Right hindlimb (tissue), 1 donor: ENCODE measurements around the gene HAUS3.
"Not testable (repeated sequence)": the region's sequence is repeated elsewhere in the genome, so short reads cannot be mapped to it uniquely, and the experiment has no call there.

Experiments used
- DNase-seq: peaks from one replicate; pipeline ENCODE4 v3.0.0-alpha.2; 2018

The HAUS3 gene

GRCh38 chr4:2218436-2218835 is 23.5 kb downstream of the HAUS3 start:
- no peak for DNase-seq

- no peak for DNase-seq
These were observed 24.2 kb downstream of the HAUS3 start for GRCh38 chr4:2217726-2218125.

- DNase-seq = no peak
These were observed 29.1 kb downstream of the HAUS3 start for GRCh38 chr4:2212831-2213230.

DNA sequence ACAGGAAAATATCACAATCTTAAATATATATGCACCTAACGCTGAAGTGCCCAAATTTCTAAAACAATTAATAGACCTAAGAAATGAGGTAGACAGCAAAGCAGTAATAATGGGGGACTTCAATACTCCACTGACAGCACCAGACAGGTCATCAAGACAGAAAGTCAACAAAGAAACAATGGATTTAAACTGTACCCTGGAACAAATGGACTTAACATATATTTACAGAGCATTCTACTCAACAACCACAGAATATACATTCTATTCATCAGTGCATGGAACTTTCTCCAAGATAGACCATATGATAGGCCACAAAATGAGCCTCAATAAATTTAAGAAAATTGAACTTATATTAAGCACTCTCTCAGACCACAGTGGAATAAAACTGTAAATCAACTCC is 39.1 kb downstream of the HAUS3 start:
- DNase-seq = not testable (repeated sequence)

DNA sequence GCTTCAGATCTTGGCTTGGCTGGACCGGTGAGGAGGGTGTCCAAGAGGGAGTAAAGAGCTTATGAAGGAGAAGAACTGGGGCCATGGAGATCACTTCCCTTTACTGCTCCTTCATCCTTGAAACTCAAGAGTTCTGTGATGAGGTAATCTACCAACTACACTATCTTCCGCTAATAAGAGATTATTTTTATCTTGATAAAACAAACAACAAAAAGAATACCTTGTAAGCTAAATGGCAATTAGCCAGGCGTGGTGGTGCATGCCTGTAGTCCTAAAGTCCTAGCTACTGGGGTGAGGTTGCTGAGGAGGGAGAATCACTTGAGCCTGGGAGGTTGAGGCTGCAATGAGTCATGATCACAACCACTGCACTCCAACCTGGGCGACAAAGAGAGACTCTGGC is 47.4 kb downstream of the HAUS3 start:
- DNase-seq = no peak

DNA sequence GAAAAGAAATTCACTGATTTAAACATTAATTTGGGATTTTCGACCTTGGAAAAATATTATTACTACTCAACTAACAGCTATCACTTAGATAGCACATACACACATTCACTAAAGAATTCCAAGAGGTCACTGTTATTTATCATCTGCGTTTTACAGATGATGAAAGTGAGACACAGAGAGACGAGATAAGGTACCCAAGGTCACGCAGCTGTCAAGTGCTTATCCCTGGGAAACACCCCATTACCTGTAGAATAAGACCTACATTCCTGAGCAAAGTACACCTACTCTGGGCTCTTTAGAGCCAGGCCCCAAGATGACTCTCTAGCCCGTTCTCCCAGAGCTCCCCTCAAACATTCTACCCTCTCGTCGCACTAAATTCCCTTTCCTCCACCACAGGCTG is 48.6 kb downstream of the HAUS3 start:
- DNase-seq = no peak

DNA sequence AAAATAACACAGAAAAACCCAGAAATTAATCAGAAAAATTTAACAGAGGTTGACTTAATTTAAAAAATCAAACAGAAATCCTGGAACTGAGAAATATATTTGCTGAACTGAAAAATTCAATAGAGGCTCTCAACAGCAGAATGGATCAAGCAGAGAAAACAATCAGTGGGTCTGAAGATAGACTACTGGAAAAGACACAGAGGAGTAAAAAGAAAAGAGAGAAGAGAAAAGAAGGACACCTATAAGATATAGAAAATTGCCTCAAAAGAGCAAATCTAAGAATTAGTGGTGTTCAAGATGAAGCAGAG is 55.1 kb downstream of the HAUS3 start:
- no peak for DNase-seq

DNA sequence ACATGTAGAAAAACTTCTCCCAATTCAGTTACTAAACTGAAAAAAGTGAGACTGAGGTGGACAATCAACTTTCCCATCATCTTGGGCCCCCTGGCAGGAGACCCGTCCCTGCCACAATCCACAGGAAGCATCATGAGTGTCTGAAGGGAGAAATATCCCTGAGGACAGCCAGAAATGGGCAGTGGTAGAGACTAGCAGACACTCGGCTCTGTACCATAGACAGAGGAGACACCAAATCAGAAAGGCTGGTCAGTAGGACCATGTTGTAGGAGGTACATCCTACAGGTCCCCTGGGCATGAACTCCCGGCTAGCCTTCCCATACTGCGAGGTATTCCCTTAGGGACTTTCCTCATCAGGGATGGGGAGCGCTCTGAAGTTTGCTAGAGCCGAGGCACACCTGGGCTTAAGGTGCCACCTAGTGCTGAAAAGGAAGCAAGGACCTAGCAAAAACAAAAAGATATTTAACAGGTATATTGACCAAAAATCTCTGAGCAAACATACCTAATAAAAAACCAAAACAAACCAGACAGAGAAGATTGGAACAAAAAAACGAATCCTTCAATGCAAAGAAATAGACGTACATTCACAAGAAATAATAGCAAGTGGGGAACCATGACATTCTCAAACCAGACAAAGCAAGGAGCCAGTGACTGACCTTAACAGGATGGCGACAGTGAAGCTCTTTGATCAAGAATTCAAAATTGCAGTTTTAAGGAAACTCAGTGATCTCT is 55.6 kb downstream of the HAUS3 start:
- no peak for DNase-seq

DNA sequence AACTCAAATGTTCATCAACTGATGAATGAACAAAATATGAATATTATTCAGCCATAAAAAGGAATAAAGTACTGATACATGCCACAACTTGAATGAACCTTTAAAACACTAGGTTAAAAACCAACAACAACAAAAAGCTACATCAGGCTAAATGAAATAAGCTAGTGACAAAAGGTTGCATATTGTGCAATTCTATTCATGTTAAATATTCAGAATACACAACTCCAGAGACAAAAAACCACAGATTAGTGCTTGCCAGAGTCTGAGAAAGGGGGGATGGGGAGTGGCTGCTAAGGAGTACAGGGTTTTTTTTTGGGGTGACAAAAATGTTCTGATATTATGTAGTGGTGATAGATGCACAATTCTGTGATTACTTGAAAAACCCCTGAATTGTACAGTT is 58.5 kb downstream of the HAUS3 start:
- no peak for DNase-seq

DNA sequence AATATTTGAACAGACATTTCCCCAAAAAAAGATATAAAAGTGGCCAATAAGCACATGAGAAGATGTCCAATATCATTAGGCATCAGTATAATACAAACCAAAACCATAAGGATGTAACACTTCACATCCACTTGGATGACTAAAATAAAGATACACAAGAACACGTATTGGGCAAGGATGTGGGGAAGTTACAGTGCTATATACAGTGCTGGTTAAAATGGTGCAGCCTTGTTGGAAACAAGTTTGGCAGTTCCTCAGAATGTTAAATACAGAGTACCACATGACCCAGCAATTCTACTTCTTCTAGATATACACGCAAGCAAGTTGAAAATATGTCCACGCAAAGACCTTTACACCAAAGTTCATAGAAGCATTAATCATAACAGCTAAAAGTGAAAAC is 58.9 kb downstream of the HAUS3 start:
- no peak for DNase-seq

GRCh38 chr4:2180410-2180809 is 61.5 kb downstream of the HAUS3 start:
- DNase-seq = no peak

DNA sequence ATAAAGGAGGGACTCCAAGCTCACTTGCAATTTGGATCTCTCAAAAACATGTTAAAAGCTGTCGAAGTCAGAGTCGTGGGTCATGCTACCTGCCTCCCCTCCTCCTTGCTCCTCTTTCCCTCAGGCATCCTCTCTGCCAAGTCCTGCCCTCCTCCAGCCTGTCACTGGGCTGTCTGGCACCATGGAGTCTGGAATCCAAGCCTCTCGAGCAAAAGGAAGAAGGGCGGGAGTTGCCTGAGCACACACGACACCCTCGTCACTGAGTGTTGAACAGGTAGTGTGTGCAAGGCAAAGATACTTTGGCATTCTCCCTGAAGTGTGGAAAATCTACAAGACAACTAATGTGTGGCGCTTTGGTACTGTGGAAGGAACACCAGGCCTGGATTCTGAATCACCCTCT is 62.2 kb downstream of the HAUS3 start:
- DNase-seq = no peak

GRCh38 chr4:2178986-2179385 is 62.9 kb downstream of the HAUS3 start:
- no peak for DNase-seq
